PC-9 (cell line): Measurements from ENCODE around the gene NFIA. TPM values are rescaled to one million over a fixed set of nuclear protein-coding genes. Genes with fewer than 3 reads are reported as not detected.

Experiments used
- BruUV-seq: library from RNA; stranded (reverse); fragments of 400-500 nt; replicated peaks from 2 replicates; lab custom pipeline; 2021; lab: Mats Ljungman, UMichigan
- CTCF ChIA-PET: fragments of 300-600 bp; sonication (Branson Sonifier 250); formaldehyde crosslinking; loops from one replicate; lab custom pipeline; 2022; ENCODE audit warnings: antibody characterized with exemption; lab: Charles Lee
- POLR2A ChIA-PET: fragments of 300-600 bp; sonication (Branson Sonifier 250); formaldehyde crosslinking; loops from one replicate; lab custom pipeline; 2022; ENCODE audit warnings: antibody characterized with exemption; ENCODE audit not compliant: unreplicated experiment; lab: Charles Lee
- DNase-seq, 2 experiments: peaks; one replicate each; pipeline versions ENCODE4 v3.0.0 to v3.0.0-alpha.2; 2015 to 2022; ENCODE audit warnings: mixed read lengths in 1 of 2
- H2AFZ ChIP-seq: fragments of 200-600 bp; sonication (generic); 2 replicates; pipeline ENCODE4 v1.8.1; 2017; ENCODE audit warnings: antibody characterized with exemption
- H3F3A ChIP-seq: fragments of 200-600 bp; sonication (generic); 2 replicates; pipeline ENCODE4 v1.8.1; 2017; ENCODE audit warnings: antibody characterized with exemption, mild to moderate bottlenecking, low read depth; ENCODE audit not compliant: insufficient read depth
- H3K27ac ChIP-seq: fragments of 200-600 bp; sonication (generic); 2 replicates; pipeline ENCODE4 v1.6.1; 2016; ENCODE audit warnings: mixed run types
- H3K27me3 ChIP-seq: fragments of 200-600 bp; sonication (generic); 2 replicates; pipeline ENCODE4 v1.6.1; 2016; ENCODE audit warnings: low read depth, mixed run types; ENCODE audit not compliant: insufficient read depth
- H3K36me3 ChIP-seq: fragments of 200-600 bp; sonication (generic); 2 replicates; pipeline ENCODE4 v1.6.1; 2016; ENCODE audit warnings: low read depth, mixed run types
- H3K4me1 ChIP-seq: fragments of 200-600 bp; sonication (generic); replicated peaks from 2 replicates; pipeline ENCODE4 v1.6.1; 2016; ENCODE audit warnings: mixed run types; ENCODE audit not compliant: insufficient read depth
- H3K4me2 ChIP-seq: fragments of 200-600 bp; sonication (generic); 2 replicates; pipeline ENCODE4 v1.6.1; 2017; ENCODE audit warnings: mixed run types
- H3K4me3 ChIP-seq: fragments of 200-600 bp; sonication (generic); 2 replicates; pipeline ENCODE4 v1.6.1; 2016; ENCODE audit warnings: mixed run types
- H3K79me2 ChIP-seq: fragments of 200-600 bp; sonication (generic); 2 replicates; pipeline ENCODE4 v1.6.1; 2017; ENCODE audit warnings: low read depth, mixed run types
- H3K9me2 ChIP-seq: fragments of 200-600 bp; sonication (generic); 2 replicates; pipeline ENCODE4 v1.8.1; 2017; ENCODE audit warnings: mild to moderate bottlenecking; ENCODE audit not compliant: insufficient read depth
- H3K9me3 ChIP-seq: fragments of 200-600 bp; sonication (generic); 2 replicates; pipeline ENCODE4 v1.8.1; 2016; ENCODE audit warnings: low read depth; ENCODE audit not compliant: insufficient read depth
- H4K20me1 ChIP-seq: fragments of 200-600 bp; sonication (generic); 2 replicates; pipeline ENCODE4 v1.8.1; 2017; ENCODE audit not compliant: insufficient read depth
- EZH2 ChIP-seq: fragments of 200-600 bp; sonication (generic); IDR thresholded peaks from 2 replicates; pipeline ENCODE4 v1.8.0; 2017; ENCODE audit warnings: antibody characterized with exemption, low read depth
- intact Hi-C: fragments of 100-400 bp; cut with micrococcal nuclease; formaldehyde crosslinking; loops from one replicate; pipeline ENCODE4 v1.10.0; 2022; ENCODE audit not compliant: unreplicated experiment
- total RNA-seq: library from RNA; stranded (reverse); gene quantifications from 2 replicates; pipeline ENCODE4 v1.2.3, GENCODE V29; 2021
- TF ChIP-seq, protein P1 (sequence below): fragments of 200-600 bp; sonication (generic); conservative IDR thresholded peaks from 2 replicates; pipeline ENCODE4 v1.6.1; 2017; ENCODE audit warnings: mixed run types, antibody characterized with exemption, mild to moderate bottlenecking, moderate library complexity

Gene NFIA
- total RNA-seq, 1 experiment from 2014 or later = 26.7 TPM

DNA sequence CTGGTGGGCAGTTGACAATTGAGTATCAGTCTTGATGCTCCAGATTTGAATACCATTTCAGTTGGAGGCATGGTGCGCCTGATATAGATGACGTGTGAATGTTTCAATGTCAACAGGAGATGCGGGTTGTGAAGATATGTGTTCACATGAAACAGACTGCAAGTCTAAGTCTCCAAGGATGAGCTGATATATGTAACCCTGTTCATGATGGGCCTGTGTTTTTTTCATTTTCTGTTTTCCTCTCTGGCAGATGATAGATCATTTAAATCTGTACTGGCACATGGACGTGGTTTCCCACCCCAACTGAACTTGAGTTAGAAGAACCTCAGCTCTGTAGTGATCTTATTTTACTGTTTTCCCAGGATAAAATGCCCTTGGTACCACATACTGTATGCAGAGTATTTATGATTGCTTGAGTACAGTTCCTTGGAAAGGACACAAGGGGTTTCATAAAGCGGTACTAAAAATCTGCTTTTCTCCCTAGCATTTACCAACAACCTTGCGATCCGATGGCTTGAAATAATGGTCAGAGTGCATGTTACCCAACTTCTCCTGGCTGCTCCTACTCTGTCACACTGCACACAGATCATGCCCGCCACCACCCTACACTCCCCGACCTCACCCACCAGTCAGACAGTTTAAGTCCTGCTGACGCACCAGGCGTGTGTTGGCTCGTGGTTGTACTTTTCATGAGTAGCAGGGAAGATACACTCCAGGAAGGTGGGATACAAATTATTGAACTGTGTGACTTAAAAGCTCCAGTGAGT lies 131.1 kb downstream of the NFIA start:
- 0 out of 2 replicates have a peak, but pooled peaks cover 7% of the 10 kb centered on the region for H3K36me3 ChIP-seq
- no peaks in the 10 kb centered on the region; the same call in 1 of the 2 replicates for H3K9me3 ChIP-seq
- CTCF ChIA-PET = no interaction called here
- TF ChIP-seq, protein P1, sequence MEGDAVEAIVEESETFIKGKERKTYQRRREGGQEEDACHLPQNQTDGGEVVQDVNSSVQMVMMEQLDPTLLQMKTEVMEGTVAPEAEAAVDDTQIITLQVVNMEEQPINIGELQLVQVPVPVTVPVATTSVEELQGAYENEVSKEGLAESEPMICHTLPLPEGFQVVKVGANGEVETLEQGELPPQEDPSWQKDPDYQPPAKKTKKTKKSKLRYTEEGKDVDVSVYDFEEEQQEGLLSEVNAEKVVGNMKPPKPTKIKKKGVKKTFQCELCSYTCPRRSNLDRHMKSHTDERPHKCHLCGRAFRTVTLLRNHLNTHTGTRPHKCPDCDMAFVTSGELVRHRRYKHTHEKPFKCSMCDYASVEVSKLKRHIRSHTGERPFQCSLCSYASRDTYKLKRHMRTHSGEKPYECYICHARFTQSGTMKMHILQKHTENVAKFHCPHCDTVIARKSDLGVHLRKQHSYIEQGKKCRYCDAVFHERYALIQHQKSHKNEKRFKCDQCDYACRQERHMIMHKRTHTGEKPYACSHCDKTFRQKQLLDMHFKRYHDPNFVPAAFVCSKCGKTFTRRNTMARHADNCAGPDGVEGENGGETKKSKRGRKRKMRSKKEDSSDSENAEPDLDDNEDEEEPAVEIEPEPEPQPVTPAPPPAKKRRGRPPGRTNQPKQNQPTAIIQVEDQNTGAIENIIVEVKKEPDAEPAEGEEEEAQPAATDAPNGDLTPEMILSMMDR = no peak
- no peak for TF ChIP-seq EZH2
- H3K79me2 ChIP-seq = peaks cover 8% of the 10 kb centered on the region; the same call in 1 of the 2 replicates
- H3K27me3 ChIP-seq = no peaks in the 10 kb centered on the region
- H3K9me2 ChIP-seq = no peaks in the 10 kb centered on the region
- BruUV-seq = no TSS peak
- H4K20me1 ChIP-seq = no peaks in the 10 kb centered on the region
- no peaks in the 10 kb centered on the region for H3K4me1 ChIP-seq
- no peak overlapping the region for H2AFZ ChIP-seq
- intact Hi-C loops = no loop called here
- H3K27ac ChIP-seq = no peak overlapping the region
- POLR2A ChIA-PET = no interaction called here
- H3K4me3 ChIP-seq = no peak overlapping the region
- no peak for DNase-seq
- H3K4me2 ChIP-seq = no peak overlapping the region
- H3F3A ChIP-seq = no peaks in the 10 kb centered on the region

DNA sequence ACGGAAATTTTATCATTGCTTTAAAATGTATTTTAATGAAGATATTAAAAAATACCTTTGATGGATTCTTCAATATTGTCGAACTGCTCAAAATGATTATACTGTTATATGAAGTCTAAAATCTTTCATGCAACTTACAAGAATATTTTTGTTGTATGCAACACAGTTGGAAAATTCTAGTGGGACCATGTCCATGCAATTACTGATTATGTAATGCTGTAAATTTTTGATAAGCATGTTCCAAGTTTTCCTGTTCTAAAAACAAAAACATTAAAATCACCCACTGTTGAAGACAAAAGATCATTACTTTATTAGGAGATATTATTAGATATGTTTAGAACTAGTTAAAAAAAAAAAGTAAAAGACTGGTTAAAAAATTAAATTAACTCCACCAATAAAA lies 132.8 kb downstream of the NFIA start:
- no peak overlapping the region for H3K27ac ChIP-seq
- H3K4me2 ChIP-seq = no peak overlapping the region
- DNase-seq = no peak
- intact Hi-C loops = no loop called here
- no peaks in the 10 kb centered on the region for H3K27me3 ChIP-seq
- H3K79me2 ChIP-seq = peaks cover 8% of the 10 kb centered on the region; the same call in 1 of the 2 replicates
- 0 out of 2 replicates have a peak, but pooled peaks cover 7% of the 10 kb centered on the region for H3K36me3 ChIP-seq
- H2AFZ ChIP-seq = no peak overlapping the region
- BruUV-seq = no TSS peak
- CTCF ChIA-PET = interaction anchor here (0.5 kb wide), 1 partner anchor 135 kb away, joined by 6 read pairs; no protein-coding TSS in a partner anchor
- no peaks in the 10 kb centered on the region for H3K9me2 ChIP-seq
- TF ChIP-seq EZH2 = no peak
- TF ChIP-seq, protein P1 = no peak
- no peaks in the 10 kb centered on the region for H4K20me1 ChIP-seq
- H3F3A ChIP-seq = no peaks in the 10 kb centered on the region
- POLR2A ChIA-PET = interaction anchor here (0.7 kb wide), 1 partner anchor 11 kb away, joined by 3 read pairs; no protein-coding TSS in a partner anchor
- no peak overlapping the region for H3K4me3 ChIP-seq
- no peaks in the 10 kb centered on the region for H3K4me1 ChIP-seq
- H3K9me3 ChIP-seq = no peaks in the 10 kb centered on the region; the same call in 1 of the 2 replicates

DNA sequence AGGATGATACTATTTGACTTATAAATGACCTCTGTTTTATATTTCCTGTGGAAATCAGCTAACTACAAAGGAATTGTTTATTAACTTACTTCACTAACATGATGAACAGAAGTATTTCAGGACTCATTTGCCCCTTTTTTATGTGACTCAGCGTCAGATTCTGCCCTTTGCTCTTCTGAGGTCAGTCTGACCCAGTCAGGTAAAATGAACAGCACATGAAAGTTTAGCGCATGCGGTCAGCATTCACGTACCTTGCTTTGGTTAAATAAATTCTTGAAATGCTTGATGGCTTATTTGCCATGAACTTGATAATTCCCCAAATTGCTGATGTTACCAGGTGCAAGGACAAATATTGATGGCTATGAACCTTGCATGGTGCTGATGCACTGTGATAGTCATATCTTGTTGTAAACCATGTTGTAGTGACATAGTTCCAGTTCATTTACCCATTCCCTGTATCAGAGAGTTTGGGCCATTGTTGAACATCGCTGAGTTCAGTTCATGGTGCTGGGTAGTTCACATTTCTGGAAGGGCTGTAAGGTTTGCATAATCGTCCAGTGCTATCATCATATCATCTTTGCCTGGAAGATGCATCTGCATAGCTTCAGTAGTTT lies 133.4 kb downstream of the NFIA start:
- Histone ChIP-seq H3K79me2 (peaks cover 8% of the 10 kb centered on the region; the same call in 1 of the 2 replicates), H3K27ac (no peak overlapping the region), H3K4me3 (no peak overlapping the region), H3K4me1 (no peaks in the 10 kb centered on the region), H3K27me3 (no peaks in the 10 kb centered on the region), H2AFZ (no peak overlapping the region), H3K36me3 (0 out of 2 replicates have a peak, but pooled peaks cover 7% of the 10 kb centered on the region), H3K9me2 (no peaks in the 10 kb centered on the region), H4K20me1 (no peaks in the 10 kb centered on the region), H3K9me3 (no peaks in the 10 kb centered on the region; the same call in 1 of the 2 replicates), H3F3A (no peaks in the 10 kb centered on the region), H3K4me2 (no peak overlapping the region)
- BruUV-seq = no TSS peak
- intact Hi-C loops = no loop called here
- ChIA-PET POLR2A (no interaction called here), CTCF (no interaction called here)
- no peak for DNase-seq
- TF ChIP-seq, protein P1 = no peak
- TF ChIP-seq EZH2 = no peak
